NCI-H774 (cell line): ENCODE data around the gene LRRC58.
"Not testable (repeated sequence)": the region's sequence is repeated elsewhere in the genome, so short reads cannot be mapped to it uniquely, and the experiment has no call there.

Experiments used
- DNase-seq: peaks from one replicate; lab custom pipeline; 2025; lab: John Stamatoyannopoulos, UW

The LRRC58 gene

GRCh38 chr3:120339362-120339761, 9.8 kb downstream of the LRRC58 start:
- no peak for DNase-seq

GRCh38 chr3:120338517-120338916, 10.6 kb downstream of the LRRC58 start:
- DNase-seq = no peak

GRCh38 chr3:120332646-120333045, 16.5 kb downstream of the LRRC58 start:
- no peak for DNase-seq

GRCh38 chr3:120331076-120331475, 18.1 kb downstream of the LRRC58 start:
- no peak for DNase-seq

DNA sequence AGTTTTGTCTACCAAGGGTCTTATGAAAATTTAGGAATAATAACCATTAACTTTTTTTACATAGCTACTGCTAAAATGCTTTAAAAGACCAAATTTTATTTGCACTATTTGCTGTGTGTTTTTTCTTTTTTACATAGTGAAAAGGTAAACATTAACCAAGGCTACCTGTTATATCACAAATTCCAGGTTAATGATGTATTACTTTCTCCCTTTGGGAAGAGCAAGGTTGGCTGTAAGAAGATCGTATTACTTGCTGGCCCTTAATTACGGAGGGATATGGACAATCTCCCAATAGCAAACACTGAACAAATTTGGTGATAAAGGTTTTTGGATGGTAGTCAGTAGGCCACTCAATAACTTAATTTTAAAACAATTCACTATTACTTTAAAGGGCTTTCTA, 22.4 kb downstream of the LRRC58 start:
- DNase-seq = no peak

DNA sequence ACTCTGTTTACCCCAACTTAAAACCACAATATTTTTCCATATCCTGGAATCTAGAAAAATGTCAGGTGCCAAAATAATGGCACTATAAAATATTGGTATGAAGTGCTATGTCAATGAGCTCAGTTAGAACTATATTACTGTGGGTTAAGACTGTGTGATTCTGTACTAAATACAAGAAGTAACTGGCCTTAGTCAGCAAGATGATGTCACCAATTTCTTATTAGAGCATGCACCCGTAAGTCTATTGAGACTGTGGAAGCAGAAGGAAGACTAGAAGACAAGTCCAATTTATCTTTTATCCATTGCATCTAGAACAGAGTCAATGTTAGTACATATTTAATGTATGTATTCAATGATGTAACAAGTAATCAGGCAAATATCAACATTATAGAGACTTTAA, 25.0 kb downstream of the LRRC58 start:
- DNase-seq = no peak

GRCh38 chr3:120323761-120324160, 25.4 kb downstream of the LRRC58 start:
- DNase-seq = not testable (repeated sequence)

GRCh38 chr3:120311863-120312794, 37.0 kb downstream of the LRRC58 start:
- no peak for DNase-seq

DNA sequence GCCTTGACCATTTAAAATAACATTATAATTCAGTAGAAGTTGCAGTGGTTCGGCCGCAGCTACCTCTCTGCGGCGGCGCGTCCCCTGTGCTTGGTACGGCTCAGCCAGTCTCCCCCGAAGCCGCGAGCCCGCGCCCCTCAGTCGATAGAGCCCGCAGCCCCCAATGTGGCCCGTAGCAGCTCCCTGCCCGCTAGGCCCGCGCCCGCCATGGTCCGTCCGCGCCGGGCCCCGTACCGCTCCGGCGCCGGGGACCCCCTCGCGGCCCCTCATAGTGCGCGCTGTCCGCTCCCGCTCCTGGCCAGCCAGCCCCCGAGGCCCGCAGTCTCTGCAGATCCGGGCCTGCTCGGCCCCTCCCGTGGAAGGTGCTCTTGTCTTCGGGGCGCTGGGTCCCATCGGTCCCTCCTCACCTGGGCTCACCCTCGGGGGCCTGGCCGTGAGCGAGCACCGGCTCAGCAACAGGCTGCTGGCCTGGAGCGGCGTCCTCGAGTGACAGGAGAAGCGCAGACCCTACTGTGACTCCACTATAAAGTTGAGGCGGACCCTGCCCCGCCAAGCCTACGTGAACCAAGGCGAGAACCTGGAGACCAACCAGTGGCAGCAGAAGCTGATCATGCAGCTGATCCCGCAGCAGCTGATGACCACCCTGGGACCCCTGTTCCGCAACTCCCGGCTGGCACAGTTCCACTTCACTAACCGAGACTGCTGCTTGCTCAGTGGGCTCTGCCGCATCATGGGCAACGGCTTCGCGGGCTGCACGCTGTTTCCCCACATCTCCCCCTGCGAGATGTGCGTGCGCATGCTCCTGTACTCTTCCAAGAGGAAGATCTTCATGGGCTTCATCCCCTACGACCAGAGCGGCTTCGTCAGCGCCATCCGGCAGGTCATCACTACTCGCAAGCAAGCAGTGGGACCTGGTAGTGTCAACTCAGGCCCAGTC, 42.4 kb downstream of the LRRC58 start:
- DNase-seq = no peak

- DNase-seq = no peak
Observed at GRCh38 chr3:120304616-120305015, 44.5 kb downstream of the LRRC58 start.

- no peak for DNase-seq
Observed at GRCh38 chr3:120302361-120302760, 46.8 kb downstream of the LRRC58 start.

GRCh38 chr3:120300971-120301370, 48.2 kb downstream of the LRRC58 start:
- no peak for DNase-seq

DNA sequence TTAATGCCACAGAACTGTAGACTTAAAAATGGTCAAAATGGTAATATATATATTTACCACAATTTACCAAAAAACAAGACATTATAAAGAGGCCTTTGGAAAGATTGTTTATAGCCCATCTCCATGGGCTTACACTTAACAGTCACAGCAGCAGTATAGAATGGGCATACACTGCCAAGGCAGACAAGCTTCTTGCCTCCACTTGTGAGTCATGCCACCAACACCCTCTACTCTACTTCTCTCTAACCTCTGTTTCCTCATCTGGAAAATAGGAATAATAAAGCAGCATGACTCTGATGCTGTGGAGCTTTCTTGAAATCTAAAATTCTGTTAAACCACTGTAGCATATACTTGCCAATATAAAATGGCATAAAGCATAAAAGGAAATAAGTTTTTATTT, 49.8 kb downstream of the LRRC58 start:
- DNase-seq = no peak

GRCh38 chr3:120298996-120299395, 50.2 kb downstream of the LRRC58 start:
- DNase-seq = no peak

DNA sequence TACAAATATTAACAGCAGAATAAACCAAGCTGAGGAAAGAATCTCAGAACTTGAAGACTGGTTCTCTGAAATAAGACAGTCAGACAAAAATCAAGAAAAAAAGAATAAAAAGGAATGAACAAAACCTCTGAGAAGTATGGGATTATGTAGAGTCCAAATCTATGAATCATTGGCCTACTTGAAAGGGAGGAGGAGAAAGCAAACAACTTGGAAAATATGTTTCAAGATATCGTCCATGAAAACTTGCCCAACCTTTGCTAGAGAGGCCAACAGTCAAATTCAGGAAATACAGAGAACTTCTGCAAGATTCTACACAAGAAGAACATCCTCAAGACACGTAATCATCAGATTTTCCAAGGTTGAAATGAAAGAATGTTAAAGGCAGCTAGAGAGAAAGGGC, 57.6 kb downstream of the LRRC58 start:
- DNase-seq = not testable (repeated sequence)

DNA sequence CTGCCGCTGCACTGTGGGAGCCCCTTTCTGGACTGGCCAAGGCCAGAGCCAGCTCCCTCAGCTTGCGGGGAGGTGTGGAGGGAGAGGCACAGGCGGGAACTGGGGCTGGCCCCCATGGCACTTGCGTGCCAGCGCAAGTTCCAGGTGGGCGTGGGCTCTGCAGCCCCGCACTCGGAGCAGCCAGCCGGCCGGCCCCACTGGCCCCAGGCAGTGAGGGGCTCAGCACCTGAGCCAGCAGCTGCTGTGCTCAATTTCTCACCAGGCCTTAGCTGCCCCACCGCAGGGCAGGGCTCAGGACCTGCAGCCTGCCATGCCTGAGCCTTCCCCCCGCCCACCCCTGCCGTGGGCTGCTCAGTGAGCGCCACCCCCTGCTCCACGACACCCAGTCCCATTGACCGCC, 59.5 kb downstream of the LRRC58 start:
- DNase-seq = no peak

GRCh38 chr3:120286465-120286864, 62.7 kb downstream of the LRRC58 start:
- DNase-seq = no peak

- no peak for DNase-seq
Observed at GRCh38 chr3:120285508-120285841, 63.7 kb downstream of the LRRC58 start.

DNA sequence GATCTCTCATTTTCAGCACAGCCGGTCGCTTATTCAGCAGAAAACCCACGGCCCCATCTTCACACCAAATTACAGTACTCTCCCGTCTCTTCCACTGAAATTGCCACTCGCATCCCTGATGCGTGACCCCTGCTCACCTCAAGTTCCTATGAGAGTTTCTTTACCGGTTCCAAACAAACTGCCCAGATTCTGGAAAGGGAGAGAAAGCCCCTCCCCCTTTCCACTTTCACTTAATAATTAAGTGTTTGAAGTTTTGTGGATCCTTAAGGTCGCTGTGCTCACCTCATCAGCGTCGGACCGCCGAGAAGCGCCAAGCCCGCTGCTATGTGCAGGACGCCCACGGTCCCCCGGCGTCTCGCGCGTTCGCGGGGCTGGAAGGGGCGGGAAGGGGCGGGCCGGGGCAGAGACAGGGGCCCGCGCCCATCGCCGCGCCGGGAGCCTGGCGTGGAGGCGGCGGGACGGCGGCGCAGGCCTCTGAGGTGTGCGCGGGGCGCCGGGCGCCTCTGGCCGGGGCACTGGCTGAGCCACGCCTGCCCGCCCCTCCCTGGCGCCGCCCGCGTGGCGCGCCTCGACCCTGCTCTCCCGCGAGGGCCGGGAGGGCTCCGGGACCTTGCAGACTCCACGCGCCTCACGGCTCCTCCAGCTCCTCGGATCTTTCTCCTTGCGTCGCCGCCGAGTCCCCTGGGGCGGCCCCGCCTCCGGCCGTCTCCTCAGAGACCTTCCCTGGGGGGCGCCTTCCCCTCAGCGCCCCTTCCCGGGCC, 64.2 kb downstream of the LRRC58 start, which contains the start of gene GPR156:
Gene GPR156 (minus strand): TSS at position 476 of the 761 bp plus-strand sequence. CDS start 41,124 bp downstream, outside the sequence.
- DNase-seq = no peak

- no peak for DNase-seq
Observed at GRCh38 chr3:120281261-120281660, 67.9 kb downstream of the LRRC58 start.

- no peak for DNase-seq
Observed at GRCh38 chr3:120280566-120280965, 68.6 kb downstream of the LRRC58 start.

GRCh38 chr3:120280026-120280425, 69.1 kb downstream of the LRRC58 start:
- DNase-seq = no peak
